Germinal center (tissue), 1 donor: ENCODE data around the gene NOS3.
A peak's percentile ranks its signal among the peaks of the same experiment; 100 is the strongest.

ENCODE experiments used
- DNase-seq: peaks from one replicate; pipeline ENCODE4 v3.0.0; 2012; ENCODE audit warnings: mixed read lengths, low spot score

Gene NOS3

GRCh38 chr7:150952331-150953050, 38.3 kb upstream of the NOS3 start:
- DNase-seq: no peak

- no peak for DNase-seq
Observed at GRCh38 chr7:150953061-150953997, 37.5 kb upstream of the NOS3 start.

GRCh38 chr7:150954201-150954985, 36.4 kb upstream of the NOS3 start:
- no peak for DNase-seq

- DNase-seq: no peak
Observed at GRCh38 chr7:150954986-150955518, 35.8 kb upstream of the NOS3 start.

GRCh38 chr7:150955519-150956394, 35.1 kb upstream of the NOS3 start:
- no peak for DNase-seq

GRCh38 chr7:150956395-150957132, 34.3 kb upstream of the NOS3 start:
- no peak for DNase-seq

- no peak for DNase-seq
Observed at GRCh38 chr7:150957133-150958020, 33.4 kb upstream of the NOS3 start.

GRCh38 chr7:150958062-150958552, 32.7 kb upstream of the NOS3 start:
- no peak for DNase-seq

GRCh38 chr7:150958597-150958996, 32.2 kb upstream of the NOS3 start:
- DNase-seq: no peak

GRCh38 chr7:150959081-150959480, 31.7 kb upstream of the NOS3 start:
- no peak for DNase-seq

GRCh38 chr7:150959739-150960734, 30.8 kb upstream of the NOS3 start:
- DNase-seq: no peak

- no peak for DNase-seq
Observed at GRCh38 chr7:150961510-150962289, 29.1 kb upstream of the NOS3 start.

- DNase-seq: no peak
Observed at GRCh38 chr7:150962290-150962552, 28.6 kb upstream of the NOS3 start.

- peak; percentile 81 for DNase-seq
Observed at GRCh38 chr7:150962553-150963399, 28.0 kb upstream of the NOS3 start.

GRCh38 chr7:150963707-150964559, 26.9 kb upstream of the NOS3 start:
- no peak for DNase-seq
